HL-60/S4 treated with phorbol 12-myristate 13-acetate at 8.2 ng/mL for 4 days and 3 days (cell line): ENCODE measurements around the gene LRRC4B.
"Not testable (repeated sequence)": the region's sequence is repeated elsewhere in the genome, so short reads cannot be mapped to it uniquely, and the experiment has no call there.

Experiments used
- in situ Hi-C: fragments of 300-500 bp; cut with MboI; formaldehyde crosslinking; loops from 2 replicates; pipeline ENCODE4 v1.15.0; 2022; ENCODE audit warnings: low sequenced_read_pairs

LRRC4B gene

DNA sequence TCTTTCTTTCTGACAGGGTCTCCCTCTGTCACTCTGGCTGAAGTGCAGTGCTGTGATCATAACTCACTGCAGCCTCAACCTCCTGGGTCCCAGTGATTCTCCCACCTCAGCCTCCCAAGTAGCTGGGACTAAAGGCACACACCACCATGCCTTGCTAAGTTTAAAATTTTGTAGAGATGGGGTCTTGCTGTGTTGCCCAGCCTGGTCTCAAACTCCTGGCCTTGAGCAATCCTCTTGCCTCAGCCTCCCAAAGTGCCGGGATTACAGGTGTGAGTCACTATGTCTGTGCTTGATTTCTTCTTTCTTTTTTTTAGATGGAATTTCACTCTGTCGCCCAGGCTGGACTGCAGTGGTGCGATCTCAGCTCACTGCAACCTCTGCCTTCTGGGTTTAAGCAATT is 40.2 kb downstream of the LRRC4B start:
- in situ Hi-C loops: not testable (repeated sequence)

DNA sequence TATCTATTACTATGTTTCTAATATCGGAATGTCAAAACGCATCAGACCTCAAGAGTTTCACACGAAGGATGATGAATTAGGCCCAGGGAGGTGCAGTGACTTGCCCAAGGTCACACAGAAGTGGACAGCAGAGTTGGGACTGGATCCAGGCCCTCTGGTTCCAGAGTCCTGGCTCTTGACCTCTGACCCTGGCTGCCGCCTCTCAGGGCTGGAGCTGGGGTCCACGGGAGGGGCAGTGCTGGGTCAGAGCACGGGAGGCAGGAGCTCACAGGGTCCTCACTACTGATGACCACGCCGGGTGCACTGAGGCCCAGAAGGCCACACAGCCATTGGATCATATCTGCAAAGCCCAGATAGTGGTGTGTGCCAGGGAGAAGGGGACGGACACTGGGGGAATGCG is 45.4 kb downstream of the LRRC4B start:
- in situ Hi-C loops: no loop called here

DNA sequence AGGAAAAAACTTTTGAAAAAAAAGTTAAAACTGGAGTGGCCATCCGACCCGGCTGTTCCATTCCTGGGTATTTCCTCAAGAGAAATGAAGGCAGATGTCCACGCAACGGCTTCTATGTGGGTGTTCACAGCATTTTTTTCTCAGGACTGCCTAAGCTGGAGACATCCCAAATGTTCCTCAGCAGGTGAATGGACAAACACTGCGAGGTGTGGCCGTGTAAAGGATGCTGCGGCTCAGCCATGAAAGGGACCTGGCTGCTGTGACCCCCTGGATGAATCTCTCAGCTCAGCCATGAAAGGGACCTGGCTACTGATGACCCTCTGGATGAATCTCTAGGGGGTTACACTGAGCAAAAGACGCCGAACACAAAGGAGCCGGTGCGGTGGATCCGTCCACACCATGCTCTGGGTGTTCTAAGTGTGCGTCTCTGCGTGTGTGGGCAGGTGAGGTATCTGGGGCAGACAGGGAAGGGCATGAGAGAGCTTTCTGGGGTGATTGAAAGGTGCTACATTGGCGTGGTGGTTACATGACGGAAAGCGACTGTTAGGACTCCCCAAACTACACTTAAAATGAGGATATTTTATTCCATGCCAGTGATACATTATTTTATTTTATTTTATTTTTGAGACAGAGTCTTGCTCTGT is 47.3 kb downstream of the LRRC4B start:
- in situ Hi-C loops: no loop called here

DNA sequence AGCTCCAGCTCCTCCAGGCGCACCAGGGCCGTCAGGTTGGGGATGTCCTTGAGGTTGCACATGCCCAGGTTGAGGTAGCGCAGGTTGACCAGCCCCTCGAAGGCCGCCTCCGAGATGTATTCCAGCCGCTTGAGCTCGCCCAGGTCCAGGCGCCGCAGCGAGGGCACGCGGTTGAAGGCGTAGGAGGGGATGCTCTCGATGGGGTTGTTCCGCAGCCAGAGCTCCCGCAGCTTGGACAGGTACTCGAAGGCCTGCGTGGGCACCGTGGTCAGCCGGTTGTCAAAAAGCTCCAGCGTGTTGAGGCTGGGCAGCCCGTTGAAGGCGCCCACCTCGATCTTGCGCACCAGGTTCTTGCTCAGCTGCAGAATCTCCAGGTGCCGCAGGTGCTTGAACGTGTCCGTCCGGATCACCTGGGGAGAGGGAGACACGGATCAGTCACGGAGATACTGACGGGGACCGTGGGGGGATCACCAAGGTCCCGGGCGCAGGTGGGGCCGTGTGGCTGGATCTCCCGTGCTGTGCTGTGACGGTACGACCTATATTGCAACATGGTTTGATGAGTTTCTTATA is 49.1 kb downstream of the LRRC4B start:
- in situ Hi-C loops: no loop called here

DNA sequence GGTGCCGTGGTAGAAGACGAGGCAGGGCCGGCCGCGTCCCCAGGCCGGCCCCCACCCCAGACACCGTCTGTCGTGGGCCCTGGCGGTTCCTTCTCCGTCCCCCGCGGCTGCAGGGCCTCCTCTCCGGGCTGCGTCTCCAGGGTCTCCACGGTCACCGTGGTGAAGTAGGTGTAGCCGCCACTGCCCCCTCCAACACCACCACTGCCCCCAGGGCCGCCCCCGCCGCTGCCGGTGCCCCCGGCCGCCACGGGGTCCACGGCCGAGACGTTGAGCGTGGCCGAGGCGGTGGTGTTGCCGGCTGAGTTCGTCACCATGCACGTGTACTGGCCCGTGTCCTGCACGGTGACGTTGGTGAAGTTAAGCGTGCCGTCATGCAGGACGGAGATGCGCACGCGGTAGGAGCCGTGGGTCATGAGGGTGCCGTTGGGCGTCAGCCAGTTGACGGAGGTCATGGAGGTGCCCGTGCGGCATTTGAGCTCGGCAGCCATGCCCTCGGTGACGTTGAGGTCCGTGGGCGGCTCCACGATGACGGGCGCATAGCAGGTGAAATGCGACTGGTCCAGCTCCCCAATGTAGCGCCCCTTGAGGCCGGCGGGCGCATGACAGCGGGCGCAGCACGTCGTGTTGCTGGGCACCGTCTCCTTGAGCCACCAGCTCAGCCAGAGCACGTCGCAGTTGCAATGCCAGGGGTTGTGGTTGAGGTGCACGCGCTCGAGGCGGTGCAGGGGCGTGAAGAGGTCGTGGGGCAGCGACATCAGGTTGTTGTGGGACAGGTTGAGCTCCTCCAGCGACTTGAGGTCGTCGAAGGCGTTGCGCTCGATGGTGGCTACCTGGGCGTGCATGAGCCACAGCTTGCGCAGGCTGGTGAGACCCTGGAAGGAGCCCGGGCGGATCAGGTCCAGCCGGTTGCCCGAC is 49.9 kb downstream of the LRRC4B start:
- in situ Hi-C loops: no loop called here

- in situ Hi-C loops: no loop called here
Measured at GRCh38 chr19:50517704-50518075, 50.5 kb downstream of the LRRC4B start.

DNA sequence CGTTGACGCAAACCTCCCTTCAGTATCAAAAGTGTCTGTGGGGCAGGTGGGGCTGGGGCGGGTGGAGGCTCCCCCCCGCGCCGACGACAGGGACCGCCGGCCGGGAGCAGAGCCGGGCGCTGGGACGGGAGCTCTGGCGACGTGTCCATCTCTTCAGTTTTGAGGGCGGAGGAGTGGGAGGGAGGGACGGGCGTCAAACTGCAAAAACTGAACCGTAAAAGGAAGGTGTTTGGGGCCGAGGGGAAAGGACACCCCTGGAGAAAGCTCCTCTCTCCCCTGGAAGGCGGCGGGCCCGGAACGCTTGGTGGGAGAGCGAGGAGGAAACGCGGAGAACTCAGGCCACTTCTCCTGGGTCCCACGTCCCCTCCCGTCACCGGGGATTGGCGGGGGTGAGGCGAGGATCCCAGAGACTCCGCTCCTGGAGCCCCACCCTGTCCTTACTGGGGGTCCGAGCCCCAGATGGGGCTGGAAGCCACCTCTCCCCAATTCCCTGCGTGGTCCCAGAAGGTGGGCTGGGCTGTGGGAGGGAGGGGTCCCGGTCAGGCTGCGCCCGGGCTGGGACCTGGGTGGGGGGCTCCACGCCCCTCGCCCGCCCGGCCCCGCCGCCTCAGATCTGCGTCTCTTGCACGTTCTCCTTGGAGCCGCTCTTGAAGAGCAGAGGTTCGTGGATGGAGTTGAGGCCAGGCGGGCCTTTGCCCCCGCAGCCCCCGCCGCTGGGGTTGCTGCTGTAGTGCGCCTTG is 51.1 kb downstream of the LRRC4B start:
- in situ Hi-C loops: no loop called here

DNA sequence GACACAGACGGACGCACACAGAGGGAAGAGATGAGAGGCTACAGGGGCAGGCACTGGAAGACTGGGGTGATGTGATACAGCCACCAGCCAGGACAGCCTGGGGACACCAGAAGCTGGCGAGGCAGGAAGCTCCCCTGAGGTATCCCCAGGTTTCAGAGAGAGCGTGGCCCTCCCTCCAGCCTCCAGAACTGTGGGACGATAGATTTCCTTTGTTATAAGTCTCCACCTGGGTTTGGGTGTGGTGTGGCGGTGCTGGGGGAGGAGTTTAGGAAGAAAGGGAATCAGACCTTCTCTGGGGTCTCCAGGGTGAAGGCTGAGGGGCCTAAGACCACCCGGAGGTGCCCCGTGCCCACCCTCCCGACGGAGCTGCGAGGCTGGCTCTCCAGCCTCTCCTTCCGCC is 51.8 kb downstream of the LRRC4B start:
- in situ Hi-C loops: no loop called here

GRCh38 chr19:50515168-50515561 is 53.1 kb downstream of the LRRC4B start:
- in situ Hi-C loops: no loop called here

DNA sequence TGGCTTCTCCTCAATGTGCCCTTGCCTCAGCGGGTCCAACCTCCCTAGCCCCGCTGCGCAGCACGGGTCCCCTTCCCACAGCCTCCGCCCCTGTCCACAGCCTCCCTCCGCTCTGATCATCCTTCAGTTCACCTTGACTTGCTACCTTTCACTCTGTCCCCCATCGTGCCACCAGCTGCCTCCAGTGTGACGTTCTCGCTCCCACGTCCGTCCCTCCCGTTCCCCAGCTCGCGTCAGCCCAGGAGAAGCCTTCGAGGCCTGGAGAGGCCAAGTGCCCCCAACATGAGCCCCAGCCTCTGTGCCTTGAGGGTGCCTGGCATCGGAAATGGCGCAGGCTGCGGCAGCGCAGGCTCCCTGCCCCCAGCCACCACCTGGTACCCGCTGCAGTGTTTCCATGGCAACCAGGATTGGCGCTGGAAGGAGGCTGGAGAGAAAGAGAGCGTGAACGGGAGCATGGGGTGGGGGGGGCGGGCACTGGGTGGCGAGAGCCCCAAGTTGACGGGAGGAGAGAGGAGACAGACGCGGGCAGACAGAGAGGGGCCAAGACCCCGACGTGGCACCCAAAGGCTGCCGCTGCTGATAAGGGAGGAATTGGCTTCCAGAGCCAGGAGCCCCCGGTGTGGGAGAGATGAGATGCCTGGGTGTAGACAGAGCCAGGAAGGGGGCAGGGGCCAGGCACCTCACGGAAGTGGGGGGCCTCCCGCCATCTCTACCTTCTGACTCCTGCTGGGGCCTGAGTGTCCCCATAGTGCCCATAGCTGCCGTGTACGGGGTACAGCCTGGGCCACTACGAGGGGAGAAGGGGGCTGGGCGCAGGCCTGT is 53.7 kb downstream of the LRRC4B start:
- in situ Hi-C loops: no loop called here

DNA sequence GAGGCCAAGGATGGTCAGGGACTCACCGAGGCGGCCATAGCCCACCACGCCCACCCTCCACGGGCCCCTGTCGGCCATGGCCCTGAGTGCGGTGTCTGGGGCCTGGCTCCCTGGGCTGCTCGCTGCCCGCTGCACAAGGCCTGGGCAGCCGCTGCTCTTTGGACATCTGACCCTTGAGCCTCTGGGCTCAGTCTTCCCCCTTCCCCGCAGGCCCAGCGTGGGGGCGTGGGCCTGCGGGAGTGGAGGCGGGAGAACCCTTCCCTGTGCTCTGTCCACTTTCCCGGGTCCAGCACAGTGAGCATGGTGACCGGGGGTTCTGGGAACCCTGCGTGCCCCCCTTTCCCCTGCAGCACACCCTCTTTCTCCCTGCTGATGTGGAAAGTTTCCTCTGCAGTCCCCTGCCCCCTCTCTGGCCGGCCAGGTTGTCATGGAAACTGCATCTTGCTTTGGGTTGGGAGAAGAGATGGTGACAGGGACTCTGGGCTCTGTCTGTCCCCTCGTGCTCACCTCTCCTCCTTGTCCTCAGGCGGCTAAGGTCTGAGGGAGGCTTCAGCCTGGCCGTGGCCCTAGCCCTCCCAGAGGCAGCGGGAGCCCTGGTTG is 54.4 kb downstream of the LRRC4B start, which contains the start of gene ASPDH:
Gene ASPDH, minus strand, starts transcription at position 168 of the 600 bp plus-strand sequence. Its CDS starts 90 bp downstream, at position 78.
- in situ Hi-C loops: no loop called here

DNA sequence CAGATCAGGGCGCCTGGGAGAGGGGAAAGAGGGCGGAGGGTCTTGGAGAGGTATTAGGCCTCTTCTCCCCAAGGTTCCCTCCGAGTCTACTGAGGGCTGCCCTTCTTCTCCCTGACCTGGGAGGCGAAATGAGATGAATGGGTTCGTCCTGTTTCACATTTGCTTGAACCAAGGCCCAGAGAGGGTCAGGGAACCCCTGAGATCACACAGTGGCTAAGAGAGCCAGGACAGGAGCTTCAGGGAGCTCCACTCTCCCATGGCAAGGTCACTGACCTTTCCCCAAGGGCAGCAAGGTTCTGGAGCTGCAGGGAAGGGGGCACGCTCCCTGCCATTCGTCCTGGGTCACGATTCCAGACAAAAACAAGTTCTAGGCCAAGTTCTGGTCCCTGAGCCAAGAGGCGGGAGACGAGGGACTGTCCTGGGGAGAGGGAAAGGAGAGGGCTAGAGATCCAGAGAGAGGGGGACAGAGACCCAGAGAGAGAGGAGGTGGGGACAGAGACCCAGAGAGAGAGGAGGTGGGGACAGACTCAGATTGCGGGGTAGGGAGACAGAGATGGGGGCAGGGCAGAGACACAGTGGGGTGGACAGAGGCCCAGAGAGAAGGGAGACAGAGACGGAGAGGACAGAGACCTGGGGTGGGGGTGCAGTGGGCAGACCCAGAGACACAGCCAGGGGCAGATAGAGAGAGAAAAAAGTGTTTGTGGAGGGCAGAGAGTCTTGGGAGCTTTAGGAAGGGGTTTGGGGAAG is 55.1 kb downstream of the LRRC4B start:
- in situ Hi-C loops: no loop called here

DNA sequence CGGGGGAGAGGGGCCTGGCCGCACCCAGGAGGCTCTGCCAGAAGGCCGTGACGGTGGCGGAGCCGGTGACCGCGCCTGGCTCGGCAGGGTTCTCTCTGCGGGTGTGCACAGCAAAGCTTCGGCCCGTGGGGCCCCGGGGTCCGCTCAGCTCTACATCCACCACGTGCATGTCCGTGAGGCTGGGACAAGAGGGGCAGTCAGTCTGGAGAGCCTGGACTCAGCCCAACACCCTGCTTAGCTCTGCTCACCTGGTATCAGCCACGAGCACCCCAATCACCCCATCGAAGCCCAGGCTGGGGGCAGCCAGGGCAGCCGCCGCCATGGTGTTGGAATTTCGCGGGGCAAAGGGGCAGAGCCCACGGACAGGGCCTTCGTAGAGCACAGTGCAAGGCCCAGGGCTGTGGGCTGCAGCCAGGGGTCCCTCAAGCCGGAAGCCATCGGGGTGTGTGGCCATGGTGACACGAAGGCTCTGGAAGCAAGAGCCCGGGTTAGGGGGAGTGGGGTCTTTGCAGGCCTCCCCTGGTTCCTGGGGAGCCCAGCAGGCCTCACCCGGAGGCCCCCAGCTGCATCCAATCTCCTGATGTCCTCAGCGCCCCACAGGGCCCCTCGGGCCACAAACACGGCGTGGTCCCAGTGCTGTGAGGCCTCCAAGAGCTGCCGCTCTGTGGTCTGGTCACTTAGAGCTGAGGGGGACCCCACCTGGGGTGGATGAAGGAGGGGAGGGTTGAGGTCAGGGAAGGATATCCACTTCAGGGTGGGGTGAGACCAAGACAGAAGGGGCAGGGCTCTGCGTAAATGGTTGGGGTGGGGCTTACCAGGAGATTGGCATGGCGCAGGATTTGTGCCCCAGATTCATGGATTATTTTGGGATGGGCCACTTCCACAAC is 55.9 kb downstream of the LRRC4B start:
- in situ Hi-C loops: no loop called here

DNA sequence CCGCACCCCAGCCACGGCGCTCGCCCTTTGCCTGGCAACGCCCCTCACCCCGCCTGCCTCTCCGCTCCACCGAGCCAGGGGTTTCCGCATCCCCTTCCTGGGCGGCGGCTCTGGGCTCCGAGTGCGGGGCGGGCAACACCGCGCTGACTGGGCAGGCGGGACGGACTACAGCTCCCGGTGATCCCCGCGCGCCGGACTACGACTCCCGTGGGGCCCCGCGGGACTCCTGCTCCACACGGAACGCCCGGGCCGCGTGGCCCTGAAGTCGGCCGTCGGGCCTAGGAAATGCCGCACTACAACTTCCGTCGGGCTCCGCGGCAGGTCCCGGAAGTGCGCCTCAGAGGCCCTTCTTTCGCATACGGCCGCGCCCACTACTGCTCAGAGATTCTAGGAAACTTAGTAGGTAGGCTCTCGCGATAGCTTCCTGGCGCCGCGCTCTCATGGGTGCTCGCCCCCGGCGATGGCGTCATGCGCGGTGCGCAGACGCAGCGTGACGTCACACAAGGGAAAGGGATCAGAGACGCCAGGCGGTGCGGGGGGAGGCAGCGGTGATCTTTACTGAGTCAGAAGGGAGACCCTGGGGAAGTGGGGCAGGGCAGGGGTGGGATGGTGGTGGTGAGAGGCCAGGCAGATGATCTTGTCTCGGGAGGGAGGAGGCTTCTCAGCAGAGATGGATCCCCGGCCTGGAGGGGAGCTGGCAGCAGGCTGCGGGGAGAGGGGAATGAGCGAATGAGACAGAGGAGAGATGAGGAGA is 57.0 kb downstream of the LRRC4B start, which contains the start of gene JOSD2:
Gene JOSD2, minus strand, starts transcription at position 123 of the 754 bp plus-strand sequence. CDS start 760 bp downstream, outside the sequence.
- in situ Hi-C loops: no loop called here

DNA sequence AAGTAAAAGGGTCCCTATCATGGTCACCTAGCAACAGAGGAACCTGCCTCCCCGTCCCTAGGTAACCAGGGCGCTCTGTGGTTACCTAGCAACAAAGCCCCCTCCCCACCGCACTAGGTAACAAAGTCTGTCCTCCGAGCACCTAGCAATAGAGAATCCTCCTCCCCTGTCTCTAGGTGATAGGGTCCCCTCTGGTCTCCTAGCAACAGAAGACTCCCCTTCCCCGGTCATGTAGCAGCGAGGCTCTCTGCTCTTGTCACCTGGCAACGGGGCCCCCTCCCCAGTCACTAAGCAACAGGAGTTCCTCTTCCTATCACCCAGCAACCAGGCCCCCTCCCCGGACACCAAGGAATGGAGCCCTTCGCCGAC is 57.6 kb downstream of the LRRC4B start:
- in situ Hi-C loops: no loop called here

GRCh38 chr19:50510121-50510670 is 58.0 kb downstream of the LRRC4B start:
- in situ Hi-C loops: no loop called here

DNA sequence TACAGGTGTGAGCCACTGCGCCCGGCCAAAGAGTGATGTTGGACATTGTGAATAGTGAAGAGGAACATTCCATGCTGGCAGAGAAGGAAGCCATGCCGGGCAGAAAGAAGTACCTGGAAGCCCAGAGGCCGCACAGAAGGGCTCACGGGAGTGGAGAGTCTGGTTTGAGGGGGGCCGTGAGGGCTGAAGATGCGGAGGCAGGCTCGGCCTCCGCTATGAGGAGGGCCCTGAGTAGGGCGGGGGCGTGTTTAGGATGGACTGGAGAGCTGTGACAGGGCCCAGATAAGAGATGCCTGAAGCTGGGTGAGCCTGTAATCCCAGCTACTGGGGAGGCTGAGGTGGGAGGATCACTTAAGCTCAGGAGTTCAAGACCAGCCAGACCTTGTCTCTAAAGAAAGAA is 58.9 kb downstream of the LRRC4B start:
- in situ Hi-C loops: no loop called here
